Loucy (cell line): ENCODE data around the gene CXorf65.

Experiments
- H2AFZ ChIP-seq: fragments of 200-600 bp; sonication (generic); 2 replicates; pipeline ENCODE4 v1.6.0; 2016; ENCODE audit warnings: antibody characterized with exemption, mild to moderate bottlenecking, low read length, moderate library complexity
- H3F3A ChIP-seq: fragments of 200-600 bp; 2 replicates; pipeline ENCODE4 v1.6.0; 2016; ENCODE audit warnings: antibody characterized with exemption, low read depth, mild to moderate bottlenecking
- H3K27me3 ChIP-seq: fragments of 200-600 bp; sonication (generic); 2 replicates; pipeline ENCODE4 v1.6.1; 2014; ENCODE audit warnings: low read length, mild to moderate bottlenecking; ENCODE audit not compliant: insufficient read depth, poor library complexity, severe bottlenecking
- H3K36me3 ChIP-seq: fragments of 200-600 bp; sonication (generic); 2 replicates; pipeline ENCODE4 v1.6.1; 2016; ENCODE audit warnings: low read length; ENCODE audit not compliant: insufficient read depth
- H3K4me1 ChIP-seq: fragments of 200-600 bp; sonication (generic); 2 replicates; pipeline ENCODE4 v1.5.1; 2014; ENCODE audit warnings: low read length, mild to moderate bottlenecking; ENCODE audit not compliant: insufficient read depth, poor library complexity, severe bottlenecking
- H3K4me2 ChIP-seq: fragments of 200-600 bp; sonication (generic); 2 replicates; pipeline ENCODE4 v1.6.0; 2014; ENCODE audit warnings: antibody characterized with exemption, low read length, low read depth, mild to moderate bottlenecking; ENCODE audit not compliant: poor library complexity, severe bottlenecking
- H3K4me3 ChIP-seq: fragments of 200-600 bp; sonication (generic); 2 replicates; pipeline ENCODE4 v1.5.1; 2014; ENCODE audit warnings: low read length, mild to moderate bottlenecking, mixed read lengths; ENCODE audit not compliant: poor library complexity, severe bottlenecking
- H3K79me2 ChIP-seq: fragments of 200-600 bp; sonication (generic); 2 replicates; pipeline ENCODE4 v1.6.1; 2014; ENCODE audit warnings: low read length; ENCODE audit not compliant: insufficient read depth
- H3K9ac ChIP-seq: fragments of 200-600 bp; sonication (generic); 2 replicates; pipeline ENCODE4 v1.6.0; 2014; ENCODE audit warnings: mild to moderate bottlenecking, low read depth, low read length, moderate library complexity; ENCODE audit not compliant: poor library complexity, severe bottlenecking
- H3K9me2 ChIP-seq: fragments of 200-600 bp; sonication (generic); replicated peaks from 2 replicates; pipeline ENCODE4 v1.6.1; 2016; ENCODE audit warnings: low read depth, low read length, mixed read lengths
- H3K9me3 ChIP-seq: fragments of 200-600 bp; sonication (generic); 2 replicates; pipeline ENCODE4 v1.6.1; 2014; ENCODE audit warnings: mild to moderate bottlenecking, antibody characterized with exemption, low read length, low read depth; ENCODE audit not compliant: insufficient read depth
- H4K20me1 ChIP-seq: fragments of 200-600 bp; sonication (generic); 2 replicates; pipeline ENCODE4 v1.6.0; 2014; ENCODE audit warnings: antibody characterized with exemption, low read length, mild to moderate bottlenecking; ENCODE audit not compliant: insufficient read depth, poor library complexity, severe bottlenecking
- CTCF ChIP-seq: fragments of 200-600 bp; sonication (generic); conservative IDR thresholded peaks from 2 replicates; pipeline ENCODE4 v1.5.1; 2014; ENCODE audit warnings: mild to moderate bottlenecking, antibody characterized with exemption, low read length
- EZH2phosphoT487 ChIP-seq: fragments of 200-600 bp; IDR thresholded peaks from 2 replicates; pipeline ENCODE4 v1.6.1; 2018; ENCODE audit warnings: antibody characterized with exemption, mild to moderate bottlenecking, moderate library complexity, borderline replicate concordance

Gene CXorf65

DNA sequence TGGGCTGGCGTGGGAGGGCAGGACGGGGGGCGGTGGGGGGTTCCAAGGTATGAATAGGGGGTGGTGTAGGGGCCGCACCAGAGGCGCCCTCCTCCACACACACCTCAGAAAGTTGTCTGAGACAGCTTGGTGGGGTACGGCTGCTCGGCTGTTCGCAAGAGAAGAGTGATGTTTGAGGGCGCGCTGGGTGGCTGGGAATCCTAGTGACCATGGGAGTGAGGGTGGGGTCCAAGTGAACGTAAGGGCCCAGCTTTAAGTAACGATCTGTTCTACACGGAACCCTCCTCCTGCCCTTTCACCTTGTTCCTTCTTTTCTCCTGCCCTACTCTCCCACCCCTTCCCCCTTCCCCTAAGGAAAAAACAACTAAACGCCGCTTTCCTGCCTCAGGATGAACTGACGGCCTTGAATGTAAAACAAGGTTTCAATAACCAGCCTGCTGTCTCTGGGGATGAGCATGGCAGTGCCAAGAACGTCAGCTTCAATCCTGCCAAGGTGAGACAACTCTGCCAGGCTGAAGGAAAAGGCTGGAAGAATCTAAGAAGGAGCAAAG, 12.5 kb upstream of the CXorf65 start:
- Histone ChIP-seq H3K9me3 (no peaks in the 10 kb centered on the region), H3K36me3 (peaks cover 28% of the 10 kb centered on the region; the same call in 1 of the 2 replicates), H2AFZ (no peak overlapping the region; the same call in 1 of the 2 replicates), H3K79me2 (peaks cover 38% of the 10 kb centered on the region), H3K4me2 (peak overlapping the region; percentile 97), H4K20me1 (peaks cover 8% of the 10 kb centered on the region), H3K4me1 (peaks cover 10% of the 10 kb centered on the region), H3K27me3 (no peaks in the 10 kb centered on the region), H3K4me3 (peak overlapping the region; percentile 87), H3K9me2 (no peaks in the 10 kb centered on the region), H3F3A (no peaks in the 10 kb centered on the region), H3K9ac (peak overlapping the region; percentile 90)
- TF ChIP-seq EZH2phosphoT487 = no peak
- no peak for TF ChIP-seq CTCF

- H3K9me3 ChIP-seq = no peaks in the 10 kb centered on the region
- H3K36me3 ChIP-seq = peaks cover 23% of the 10 kb centered on the region; the same call in 1 of the 2 replicates
- no peaks in the 10 kb centered on the region for H3K9me2 ChIP-seq
- peaks cover 38% of the 10 kb centered on the region for H3K79me2 ChIP-seq
- H2AFZ ChIP-seq = peak within 1 kb of the TSS; percentile 88
- no peaks in the 10 kb centered on the region for H3K27me3 ChIP-seq
- H4K20me1 ChIP-seq = peaks cover 8% of the 10 kb centered on the region
- H3K4me2 ChIP-seq = peak within 1 kb of the TSS; percentile 97
- peak within 1 kb of the TSS; percentile 90 for H3K9ac ChIP-seq
- no peaks in the 10 kb centered on the region for H3F3A ChIP-seq
- peaks cover 16% of the 10 kb centered on the region for H3K4me1 ChIP-seq
- no peak for TF ChIP-seq EZH2phosphoT487
- no peak for TF ChIP-seq CTCF
- H3K4me3 ChIP-seq = peak within 1 kb of the TSS; percentile 87
These were observed 11.8 kb upstream of the CXorf65 start, which contains the start of gene MED12 for GRCh38 chrX:71118032-71118984. TSS of gene MED12 (plus strand) at chrX:71118596. CDS start at chrX:71118755, 159 bp downstream.

DNA sequence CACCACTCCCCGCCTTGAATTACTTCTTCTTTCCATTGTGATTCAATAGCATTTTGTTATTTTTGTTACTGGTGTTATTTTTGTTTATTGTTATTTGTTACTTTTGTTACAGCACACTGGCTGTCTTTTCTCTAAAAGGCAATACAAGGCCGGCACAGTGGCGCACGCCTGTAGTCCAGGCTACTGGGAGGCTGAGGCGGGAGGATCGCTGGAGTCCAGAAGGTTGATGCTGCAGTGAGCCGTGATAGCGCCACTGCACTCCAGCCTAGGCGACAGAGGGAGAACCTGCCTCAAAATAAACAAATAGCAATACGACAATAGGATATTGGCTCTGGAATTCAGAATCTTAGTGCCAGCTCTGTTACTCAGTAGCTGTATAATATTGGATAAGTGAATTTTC, 10.8 kb upstream of the CXorf65 start:
- Histone ChIP-seq H3K9ac (peak overlapping the region; percentile 90), H3K9me3 (no peaks in the 10 kb centered on the region), H3K27me3 (no peaks in the 10 kb centered on the region), H3K36me3 (peaks cover 15% of the 10 kb centered on the region; the same call in 1 of the 2 replicates), H3K79me2 (peaks cover 38% of the 10 kb centered on the region), H4K20me1 (peaks cover 8% of the 10 kb centered on the region), H2AFZ (no peak overlapping the region), H3K4me2 (peak overlapping the region; percentile 82), H3K9me2 (no peaks in the 10 kb centered on the region), H3K4me1 (peaks cover 23% of the 10 kb centered on the region), H3F3A (peaks cover 2% of the 10 kb centered on the region; the same call in 1 of the 2 replicates), H3K4me3 (peak overlapping the region; percentile 87)
- TF ChIP-seq EZH2phosphoT487 (no peak), CTCF (no peak)
